ENCODE results near the gene SPATA13. TPM values are rescaled to one million over a fixed set of nuclear protein-coding genes. Genes with fewer than 3 reads are reported as not detected.

SPATA13 gene
- total and polyA plus RNA-seq, 5 experiments from 2014 or later, result 80.4 to 121 (median 92.8) TPM

DNA sequence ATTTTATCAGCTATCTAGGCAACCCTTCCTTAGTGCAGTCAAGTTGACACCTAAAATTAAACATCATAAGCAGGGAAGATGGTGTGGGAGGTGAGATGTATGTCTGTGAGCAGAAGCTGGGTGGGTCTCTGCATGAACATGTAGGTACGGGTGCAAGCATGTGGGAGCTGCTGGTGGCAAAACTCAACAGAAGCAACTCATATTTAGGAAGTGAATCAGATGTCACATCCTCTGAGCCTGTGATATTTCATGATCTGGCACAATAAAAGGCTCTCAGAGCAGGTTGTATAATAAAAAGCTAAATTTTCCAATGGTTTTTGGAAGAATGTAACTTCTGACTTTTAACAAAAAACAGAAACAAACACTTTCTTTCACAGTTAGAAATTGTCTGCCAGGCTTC lies 193.2 kb downstream of the SPATA13 start:
- no peak for ATAC-seq
- H3K27me3 Mint-ChIP-seq, result no peaks in the 10 kb centered on the region
- H3K9me3 Mint-ChIP-seq, result no peaks in the 10 kb centered on the region
- no peak overlapping the region for H3K4me3 Mint-ChIP-seq
- no peak overlapping the region for H3K27ac Mint-ChIP-seq
- POLR2A ChIA-PET, result no interaction called here
- no peaks in the 10 kb centered on the region for H3K36me3 Mint-ChIP-seq
- H3K4me1 Mint-ChIP-seq, result no peaks in the 10 kb centered on the region
- no peak for DNase-seq

DNA sequence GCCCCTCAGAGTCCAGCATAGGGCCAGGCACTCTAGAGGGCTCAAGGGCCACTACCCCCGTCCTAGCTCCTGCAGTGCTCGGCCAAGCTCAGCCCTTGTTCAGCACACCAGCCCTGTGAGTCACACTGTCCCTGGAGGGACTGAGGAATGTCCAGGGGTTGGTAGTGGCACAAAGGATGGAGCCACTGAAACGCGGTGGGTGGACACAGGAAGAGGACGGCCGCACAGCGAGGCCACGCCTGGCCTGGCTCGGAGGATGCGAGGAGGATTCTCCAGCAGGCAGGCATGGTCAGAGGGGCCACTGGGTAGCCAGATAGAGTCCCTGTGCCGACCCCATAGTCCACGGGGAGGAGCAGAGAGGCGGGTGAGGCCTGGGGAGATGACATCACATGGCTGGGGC lies 194.6 kb downstream of the SPATA13 start:
- DNase-seq (no peak), ATAC-seq (no peak)
- H3K9me3 Mint-ChIP-seq, result no peaks in the 10 kb centered on the region
- no peak overlapping the region for H3K27ac Mint-ChIP-seq
- no peaks in the 10 kb centered on the region for H3K4me1 Mint-ChIP-seq
- POLR2A ChIA-PET, result no interaction called here
- H3K36me3 Mint-ChIP-seq, result no peaks in the 10 kb centered on the region
- H3K27me3 Mint-ChIP-seq, result no peaks in the 10 kb centered on the region
- no peak overlapping the region for H3K4me3 Mint-ChIP-seq

DNA sequence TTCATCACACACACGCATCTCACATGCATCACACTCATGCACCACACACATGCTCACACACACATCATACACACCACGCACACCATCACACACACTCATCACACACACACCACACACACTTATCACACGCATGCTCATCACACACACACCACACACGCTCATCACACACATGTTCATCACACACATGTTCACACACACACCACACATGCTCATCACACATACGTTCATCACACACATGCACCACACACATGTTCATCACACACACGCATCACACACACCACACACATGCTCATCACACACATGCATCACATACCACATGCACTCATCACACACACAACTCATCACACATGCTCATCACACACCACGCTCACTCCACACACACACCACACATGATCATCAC lies 195.8 kb downstream of the SPATA13 start:
- H3K36me3 Mint-ChIP-seq, result no peaks in the 10 kb centered on the region

More for the DNA sequence above, 195.8 kb downstream of the SPATA13 start:
- ATAC-seq, result no peak
- Mint-ChIP-seq H3K4me3 (no peak overlapping the region), H3K4me1 (no peaks in the 10 kb centered on the region), H3K27me3 (no peaks in the 10 kb centered on the region), H3K27ac (no peak overlapping the region), H3K9me3 (no peaks in the 10 kb centered on the region)
- POLR2A ChIA-PET, result no interaction called here
- no peak for DNase-seq

Small RNAs within 50 kb of the gene (microRNA-seq; reads per million reads assigned to microRNA genes)
- gene MIR2276 (ENCODE audit: borderline microRNAs expressed), result not detected

Other genes with a start within 250 kb of the SPATA13 start
- gene C1QTNF9, start 148.9 kb downstream of the SPATA13 start, total RNA-seq, result under 1 TPM; 0.26 to 0.33 TPM
- not detected for gene C1QTNF9, start 148.9 kb downstream of the SPATA13 start, polyA plus RNA-seq